H9 (cell line): ENCODE measurements around the gene HHLA2. TPM values are rescaled to one million over a fixed set of nuclear protein-coding genes. Genes with fewer than 3 reads are reported as not detected.

ENCODE experiments used
- DNase-seq: peaks from one replicate; pipeline ENCODE4 v3.0.0-alpha.2; 2017
- H2AFZ ChIP-seq: one replicate; pipeline ENCODE4 v1.6.1; 2013; ENCODE audit warnings: mild to moderate bottlenecking, low read length, control low read depth, moderate library complexity
- H2AK5ac ChIP-seq: 2 replicates; pipeline ENCODE4 v1.6.1; 2013; ENCODE audit warnings: low read length, control low read depth, mixed read lengths; ENCODE audit not compliant: insufficient read length
- H2BK120ac ChIP-seq: one replicate; pipeline ENCODE4 v1.6.1; 2013; ENCODE audit warnings: low read depth, mild to moderate bottlenecking, low read length, control low read depth, inconsistent platforms; ENCODE audit not compliant: poor library complexity, severe bottlenecking
- H2BK12ac ChIP-seq: 2 replicates; pipeline ENCODE4 v1.6.1; 2013; ENCODE audit warnings: low read length, control low read depth, mixed read lengths, low read depth; ENCODE audit not compliant: insufficient read length
- H2BK15ac ChIP-seq: 2 replicates; pipeline ENCODE4 v1.6.1; 2013; ENCODE audit warnings: low read depth, low read length, control low read depth
- H2BK20ac ChIP-seq: one replicate; pipeline ENCODE4 v1.6.1; 2013; ENCODE audit warnings: low read depth, mild to moderate bottlenecking, low read length, control low read depth, inconsistent platforms; ENCODE audit not compliant: poor library complexity, severe bottlenecking
- H2BK5ac ChIP-seq: 2 replicates; pipeline ENCODE4 v1.6.1; 2013; ENCODE audit warnings: low read length, control low read depth, mixed read lengths; ENCODE audit not compliant: insufficient read length
- H3K14ac ChIP-seq: 2 replicates; pipeline ENCODE4 v1.6.1; 2013; ENCODE audit warnings: low read length, control low read depth; ENCODE audit not compliant: insufficient read depth
- H3K18ac ChIP-seq: 2 replicates; pipeline ENCODE4 v1.6.1; 2013; ENCODE audit warnings: low read depth, mild to moderate bottlenecking, mixed read lengths, low read length, control low read depth; ENCODE audit not compliant: insufficient read length
- H3K23ac ChIP-seq: 2 replicates; pipeline ENCODE4 v1.6.1; 2013; ENCODE audit warnings: low read length, control low read depth, mixed read lengths, low read depth; ENCODE audit not compliant: insufficient read length
- H3K23me2 ChIP-seq: 2 replicates; pipeline ENCODE4 v1.6.1; 2013; ENCODE audit warnings: low read depth, mild to moderate bottlenecking, mixed read lengths, low read length, control low read depth; ENCODE audit not compliant: insufficient read length, poor library complexity, severe bottlenecking
- H3K27ac ChIP-seq: 2 replicates; pipeline ENCODE4 v1.5.1; 2013; ENCODE audit warnings: low read length, control low read depth, mixed read lengths, low read depth; ENCODE audit not compliant: insufficient read length
- H3K27me3 ChIP-seq: 2 replicates; pipeline ENCODE4 v1.6.1; 2013; ENCODE audit warnings: low read length, control low read depth, inconsistent platforms; ENCODE audit not compliant: insufficient read depth
- H3K4ac ChIP-seq: 2 replicates; pipeline ENCODE4 v1.6.1; 2013; ENCODE audit warnings: low read depth, mild to moderate bottlenecking, control low read depth, inconsistent platforms, low read length, moderate library complexity
- H3K4me1 ChIP-seq: 2 replicates; pipeline ENCODE4 v1.6.1; 2013; ENCODE audit warnings: low read length, control low read depth, inconsistent platforms; ENCODE audit not compliant: insufficient read depth
- H3K4me2 ChIP-seq: 2 replicates; pipeline ENCODE4 v1.6.1; 2013; ENCODE audit warnings: low read length, control low read depth, mixed read lengths; ENCODE audit not compliant: insufficient read length, insufficient read depth
- H3K56ac ChIP-seq: 2 replicates; pipeline ENCODE4 v1.6.1; 2013; ENCODE audit warnings: low read depth, mild to moderate bottlenecking, mixed read lengths, low read length, control low read depth; ENCODE audit not compliant: insufficient read length
- H3K79me1 ChIP-seq: 2 replicates; pipeline ENCODE4 v1.6.1; 2013; ENCODE audit warnings: low read depth, mild to moderate bottlenecking, moderate library complexity, low read length, control low read depth, inconsistent platforms; ENCODE audit not compliant: insufficient read depth, poor library complexity, severe bottlenecking
- H3K79me2 ChIP-seq: 2 replicates; pipeline ENCODE4 v1.6.1; 2013; ENCODE audit warnings: low read length, control low read depth, inconsistent platforms; ENCODE audit not compliant: insufficient read depth
- H3K9ac ChIP-seq: 2 replicates; pipeline ENCODE4 v1.6.1; 2013; ENCODE audit warnings: low read length, control low read depth, mixed read lengths; ENCODE audit not compliant: insufficient read length; ENCODE audit errors: extremely low read depth
- H3K9me3 ChIP-seq: one replicate; pipeline ENCODE4 v1.6.1; 2013; ENCODE audit warnings: low read depth, low read length, inconsistent platforms; ENCODE audit not compliant: control insufficient read depth
- H3T11ph ChIP-seq: one replicate; pipeline ENCODE4 v1.6.1; 2013; ENCODE audit warnings: mild to moderate bottlenecking, low read length, control low read depth, inconsistent platforms
- H4K20me1 ChIP-seq: one replicate; pipeline ENCODE4 v1.6.1; 2013; ENCODE audit not compliant: control insufficient read depth, insufficient read length, insufficient read depth
- H4K5ac ChIP-seq: 2 replicates; pipeline ENCODE4 v1.6.1; 2013; ENCODE audit warnings: low read depth, mild to moderate bottlenecking, mixed read lengths, low read length, control low read depth; ENCODE audit not compliant: insufficient read length
- H4K8ac ChIP-seq: replicated peaks from 2 replicates; pipeline ENCODE4 v1.6.1; 2013; ENCODE audit warnings: low read length, control low read depth, mixed read lengths, low read depth; ENCODE audit not compliant: insufficient read length
- H4K91ac ChIP-seq: 2 replicates; pipeline ENCODE4 v1.6.1; 2013; ENCODE audit warnings: low read depth, mild to moderate bottlenecking, moderate library complexity, mixed read lengths, low read length, control low read depth; ENCODE audit not compliant: insufficient read length
- H3K27ac Mint-ChIP-seq, 3 experiments: 2 replicates in 2 of 3; 3 replicates in 1 of 3; pipeline ENCODE4 v1.8.0; 2020 to 2021; ENCODE audit warnings: mixed read lengths in 3 of 3, mild to moderate bottlenecking in 1 of 3, moderate library complexity in 1 of 3
- H3K27me3 Mint-ChIP-seq: 2 replicates; pipeline ENCODE4 v1.8.0; 2021; ENCODE audit warnings: low read depth, mild to moderate bottlenecking, moderate library complexity, mixed read lengths
- H3K36me3 Mint-ChIP-seq, 3 experiments: 2 replicates in 2 of 3; 3 replicates in 1 of 3; pipeline ENCODE4 v1.8.0; 2020 to 2021; ENCODE audit warnings: low read depth in 3 of 3, mixed read lengths in 3 of 3; ENCODE audit not compliant: insufficient read depth in 1 of 3
- H3K4me1 Mint-ChIP-seq, 2 experiments: 2 replicates each; pipeline ENCODE4 v1.8.0; 2020; ENCODE audit warnings: mixed read lengths in 2 of 2
- H3K4me3 Mint-ChIP-seq, 2 experiments: 2 replicates in 1 of 2; 3 replicates in 1 of 2; pipeline ENCODE4 v1.8.0; 2020 to 2021; ENCODE audit warnings: mild to moderate bottlenecking in 2 of 2, mixed read lengths in 2 of 2, moderate library complexity in 1 of 2
- H3K9me3 Mint-ChIP-seq, 2 experiments: 2 replicates in 1 of 2; 3 replicates in 1 of 2; pipeline ENCODE4 v1.8.0; 2020; ENCODE audit warnings: mild to moderate bottlenecking in 2 of 2, mixed read lengths in 2 of 2, moderate library complexity in 1 of 2
- CTCF ChIP-seq: fragments of 200-600 bp; sonication (generic); conservative IDR thresholded peaks from 3 replicates; pipeline ENCODE4 v1.8.0; 2021; ENCODE audit warnings: antibody characterized with exemption, mild to moderate bottlenecking
- WGBS: extraction: QIAGEN DNeasy Blood & Tissue Kit; methylation state at CpG from one replicate; pipeline ENCODE4 v1.1.7; 2013; ENCODE audit warnings: missing lambda C conversion rate, low lambda C conversion rate, mixed read lengths; ENCODE audit not compliant: insufficient read length; ENCODE audit errors: extremely low coverage; 5-methylcytosine and 5-hydroxymethylcytosine counted together
- total RNA-seq: library from RNA; stranded (reverse); gene quantifications from 2 replicates; pipeline ENCODE4 v1.2.1, GENCODE V29; 2021

HHLA2 gene
- total RNA-seq, 1 experiment from 2014 or later = not detected

- no peaks in the 10 kb centered on the region for H3K36me3 Mint-ChIP-seq
- no peak overlapping the region for H2BK15ac ChIP-seq
- H3K27me3 ChIP-seq = no peaks in the 10 kb centered on the region
- no CpG with 5 or more reads among the region's 1 CpG for WGBS
- no peak overlapping the region for H3K14ac ChIP-seq
- H3K4me2 ChIP-seq = no peak overlapping the region
- no peak overlapping the region for H4K8ac ChIP-seq
- no peak overlapping the region for H3K23ac ChIP-seq
- no peak overlapping the region for H3K27ac Mint-ChIP-seq
- H2AK5ac ChIP-seq = no peak overlapping the region
- H3T11ph ChIP-seq = no peak overlapping the region
- no peak for TF ChIP-seq CTCF
- peaks cover 20 to 23% of the 10 kb centered on the region in 2 experiments for H3K4me1 Mint-ChIP-seq
- H3K56ac ChIP-seq = no peak overlapping the region
- H4K91ac ChIP-seq = no peak overlapping the region
- H3K79me2 ChIP-seq = no peaks in the 10 kb centered on the region
- no peaks in the 10 kb centered on the region for H3K23me2 ChIP-seq
- no peaks in the 10 kb centered on the region for H3K9me3 ChIP-seq
- no peak overlapping the region for H4K5ac ChIP-seq
- no peak overlapping the region for H3K4me3 Mint-ChIP-seq
- H3K79me1 ChIP-seq = no peaks in the 10 kb centered on the region
- H3K9me3 Mint-ChIP-seq = no peaks in the 10 kb centered on the region
- H3K9ac ChIP-seq = no peak overlapping the region
- H3K4me1 ChIP-seq = no peaks in the 10 kb centered on the region; the same call in 1 of the 2 replicates
- no peak overlapping the region for H2AFZ ChIP-seq
- H2BK20ac ChIP-seq = no peak overlapping the region
- no peaks in the 10 kb centered on the region for H4K20me1 ChIP-seq
- H2BK120ac ChIP-seq = no peak overlapping the region
- H3K27me3 Mint-ChIP-seq = 0 out of 2 replicates have a peak, but pooled peaks cover 1% of the 10 kb centered on the region
- DNase-seq = no peak
- H3K18ac ChIP-seq = no peak overlapping the region
- H3K4ac ChIP-seq = no peak overlapping the region
- no peak overlapping the region for H2BK12ac ChIP-seq
- no peak overlapping the region for H2BK5ac ChIP-seq
- H3K27ac ChIP-seq = no peak overlapping the region
Measured at GRCh38 chr3:108396336-108396735, 100.0 kb downstream of the HHLA2 start.
